ENCODE results near the gene LGALS9.

GRCh38 chr17:27620721-27621120, 10.3 kb upstream of the LGALS9 start:
- no peak for TF ChIP-seq USF2 (IDR thresholded peaks at IDR 0.05; ENCODE audit: borderline replicate concordance, low read depth, low read length)
- TF ChIP-seq MEF2A (IDR thresholded peaks at IDR 0.05; ENCODE audit: borderline replicate concordance, low read depth): no peak
- TF ChIP-seq NRF1 (IDR thresholded peaks at IDR 0.05; ENCODE audit: low read depth, low read length): no peak
- no peak for TF ChIP-seq CTCF (IDR thresholded peaks at IDR 0.05)
- no peak for TF ChIP-seq TAF1 (IDR thresholded peaks at IDR 0.05; ENCODE audit: borderline replicate concordance, low read depth, low read length)
- TF ChIP-seq YY1 (IDR thresholded peaks at IDR 0.05; ENCODE audit: low read depth): no peak
